Activated CD4-positive, CD25-positive, alpha-beta regulatory T cell treated with anti-CD3 and anti-CD28 coated beads, Interleukin-2, amount 50 U/mL, for 16 hours (primary cell): Measurements from ENCODE around the gene HTT-AS.

Experiments
- DNase-seq: peaks from one replicate; pipeline ENCODE4 v3.0.0-alpha.2; 2020; ENCODE audit warnings: low read depth, low spot score

The HTT-AS gene

GRCh38 chr4:3030566-3031356, 43.6 kb downstream of the HTT-AS start:
- DNase-seq: no peak

- DNase-seq: no peak
Observed at GRCh38 chr4:3029464-3029863, 44.9 kb downstream of the HTT-AS start.

GRCh38 chr4:3026540-3026939, 47.8 kb downstream of the HTT-AS start:
- DNase-seq: no peak

DNA sequence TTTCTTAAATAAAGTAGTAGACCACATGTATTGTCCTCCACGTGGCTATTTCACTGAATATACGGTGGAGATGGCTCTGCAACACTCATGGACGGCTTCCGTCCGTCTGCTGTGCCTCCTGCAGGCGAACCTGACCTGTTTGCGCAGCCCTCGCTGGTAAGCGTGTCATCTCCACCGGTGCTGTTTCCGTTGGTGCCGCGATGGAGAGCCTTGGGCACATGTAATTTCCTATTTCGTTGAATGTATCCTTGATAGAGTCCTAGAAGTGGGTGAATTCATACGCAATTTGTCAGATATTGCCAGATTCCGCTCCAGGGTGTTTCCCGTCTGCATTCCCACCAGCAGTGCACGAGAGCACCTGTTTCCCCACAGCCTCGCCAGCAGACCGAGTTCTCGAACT, 48.5 kb downstream of the HTT-AS start:
- DNase-seq: no peak

- no peak for DNase-seq
Observed at GRCh38 chr4:3022651-3023050, 51.7 kb downstream of the HTT-AS start.

- DNase-seq: no peak
Observed at GRCh38 chr4:3022112-3022511, 52.2 kb downstream of the HTT-AS start.

- no peak for DNase-seq
Observed at GRCh38 chr4:3021627-3022026, 52.7 kb downstream of the HTT-AS start.

DNA sequence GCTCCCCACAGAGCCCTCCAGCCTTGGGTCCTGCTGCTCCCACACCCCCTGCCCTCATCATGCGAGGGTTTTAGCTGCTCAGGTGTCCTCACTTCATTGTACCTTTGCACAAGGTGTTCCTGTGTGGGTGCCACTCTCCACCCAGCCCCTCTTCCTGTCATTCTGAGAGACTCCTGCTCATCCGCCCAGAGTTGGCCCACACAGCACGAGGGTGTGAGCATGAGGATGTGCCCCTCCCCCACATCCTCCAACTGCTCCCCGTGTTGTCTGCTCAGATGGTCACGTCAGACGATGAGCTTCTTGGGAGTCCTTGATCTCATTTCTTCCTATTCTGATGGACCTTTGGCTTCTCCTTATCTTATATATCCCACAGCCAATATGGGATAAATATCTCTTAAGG, 53.2 kb downstream of the HTT-AS start:
- DNase-seq: no peak

DNA sequence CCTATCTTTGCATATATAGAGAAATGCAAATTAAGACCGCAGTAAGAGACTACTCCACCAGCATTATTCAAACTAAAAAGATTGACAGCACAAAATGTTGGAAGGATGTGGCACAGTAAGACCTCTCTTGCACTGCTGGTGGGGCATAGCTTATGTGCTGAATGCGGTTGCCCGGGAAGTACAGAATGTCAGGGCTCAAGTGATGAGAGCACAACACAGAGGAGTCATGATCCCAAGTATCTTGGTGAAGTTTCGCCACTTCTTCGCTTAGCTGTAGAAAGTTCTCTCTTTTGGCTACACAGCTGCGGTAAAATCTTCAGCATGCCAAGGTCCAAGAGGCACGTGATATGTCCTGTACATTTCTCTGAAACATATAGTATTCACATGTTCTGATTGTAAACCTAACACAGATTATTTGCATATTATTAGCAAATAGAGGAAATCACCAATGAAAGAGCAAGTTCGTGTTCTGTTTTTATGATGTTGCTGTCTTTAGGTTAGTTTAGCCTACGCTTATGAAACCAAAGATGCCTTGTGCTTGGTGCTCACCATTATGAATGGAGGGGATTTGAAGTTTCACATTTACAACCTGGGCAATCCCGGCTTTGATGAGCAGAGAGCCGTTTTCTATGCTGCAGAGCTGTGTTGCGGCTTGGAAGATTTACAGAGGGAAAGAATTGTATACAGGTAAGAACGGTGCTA, 55.0 kb downstream of the HTT-AS start:
- DNase-seq: no peak

DNA sequence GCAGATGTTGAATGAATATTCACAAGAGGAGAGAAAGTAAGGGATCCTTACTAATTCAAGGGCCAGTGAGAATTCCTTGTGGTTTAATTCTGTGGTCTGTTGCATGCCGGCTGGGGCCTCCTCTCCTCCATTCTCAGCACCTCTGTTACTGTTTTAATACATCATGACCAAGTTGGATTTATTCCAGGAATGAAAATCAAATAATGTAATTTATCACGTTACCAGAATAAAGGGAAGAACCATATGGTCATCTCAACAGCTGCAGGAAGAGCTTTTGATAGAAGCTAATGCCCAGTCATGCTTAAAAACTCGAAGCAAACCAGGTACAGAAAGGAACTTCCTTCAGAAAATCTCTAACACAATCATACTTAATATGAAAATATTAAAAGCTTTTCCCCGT, 56.8 kb downstream of the HTT-AS start:
- DNase-seq: no peak

GRCh38 chr4:3016961-3017360, 57.4 kb downstream of the HTT-AS start:
- no peak for DNase-seq

DNA sequence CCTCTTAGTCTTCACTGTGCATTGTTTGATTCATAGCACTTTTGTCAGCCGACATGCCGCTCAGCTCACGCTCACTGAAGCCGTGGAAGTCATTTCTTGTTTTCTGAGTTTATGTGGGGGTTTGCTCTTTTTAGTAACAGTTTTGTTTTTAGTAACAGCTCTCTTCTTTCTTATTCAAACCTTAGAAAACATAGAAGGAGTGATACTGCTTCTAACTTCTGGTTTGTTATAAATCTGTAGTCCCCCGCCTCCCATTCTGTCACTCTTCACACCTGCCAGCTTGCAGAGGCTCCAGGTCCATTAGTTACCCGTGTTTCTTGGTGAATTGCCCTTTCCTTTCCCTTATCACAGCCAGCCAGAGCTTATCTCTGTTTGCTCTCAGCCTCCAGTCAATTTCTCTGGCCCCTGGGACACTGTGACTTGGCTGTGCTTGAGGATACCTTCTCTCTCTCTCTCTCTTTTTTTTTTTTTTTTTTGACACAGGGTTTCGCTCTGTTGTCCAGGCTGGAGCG, 60.4 kb downstream of the HTT-AS start:
- no peak for DNase-seq
